ENCODE data around the gene CD82.

Gene CD82

GRCh38 chr11:44565211-44565952, at the start of gene CD82:
TSS of gene CD82 (plus strand) at chr11:44565663. CDS start at chr11:44594663, 29,000 bp downstream.
- DNase-seq (ENCODE audit: low spot score), result peak; percentile 99

GRCh38 chr11:44516688-44517507, 48.6 kb upstream of the CD82 start:
- no peak for DNase-seq (ENCODE audit: low spot score)

- no peak for DNase-seq (ENCODE audit: low spot score)
Measured at GRCh38 chr11:44517541-44517940, 47.9 kb upstream of the CD82 start.

GRCh38 chr11:44518968-44519550, 46.4 kb upstream of the CD82 start:
- DNase-seq (ENCODE audit: low spot score), result no peak

GRCh38 chr11:44519989-44520737, 45.3 kb upstream of the CD82 start:
- no peak for DNase-seq (ENCODE audit: low spot score)

GRCh38 chr11:44521148-44521547, 44.3 kb upstream of the CD82 start:
- no peak for DNase-seq (ENCODE audit: low spot score)

GRCh38 chr11:44522294-44522693, 43.2 kb upstream of the CD82 start:
- DNase-seq (ENCODE audit: low spot score), result no peak

GRCh38 chr11:44524346-44524745, 41.1 kb upstream of the CD82 start:
- no peak for DNase-seq (ENCODE audit: low spot score)

- no peak for DNase-seq (ENCODE audit: low spot score)
Measured at GRCh38 chr11:44524751-44525201, 40.7 kb upstream of the CD82 start.

GRCh38 chr11:44525473-44526252, 39.8 kb upstream of the CD82 start:
- no peak for DNase-seq (ENCODE audit: low spot score)

GRCh38 chr11:44526438-44526837, 39.0 kb upstream of the CD82 start:
- DNase-seq (ENCODE audit: low spot score), result no peak

GRCh38 chr11:44527476-44527875, 38.0 kb upstream of the CD82 start:
- no peak for DNase-seq (ENCODE audit: low spot score)

GRCh38 chr11:44528103-44528502, 37.4 kb upstream of the CD82 start:
- no peak for DNase-seq (ENCODE audit: low spot score)

- DNase-seq (ENCODE audit: low spot score), result no peak
Measured at GRCh38 chr11:44528581-44528980, 36.9 kb upstream of the CD82 start.

GRCh38 chr11:44529895-44530412, 35.5 kb upstream of the CD82 start:
- DNase-seq (ENCODE audit: low spot score), result no peak

GRCh38 chr11:44530413-44531115, 34.9 kb upstream of the CD82 start:
- no peak for DNase-seq (ENCODE audit: low spot score)

GRCh38 chr11:44531116-44531504, 34.4 kb upstream of the CD82 start:
- DNase-seq (ENCODE audit: low spot score), result no peak

GRCh38 chr11:44531636-44532035, 33.8 kb upstream of the CD82 start:
- no peak for DNase-seq (ENCODE audit: low spot score)

GRCh38 chr11:44532809-44533208, 32.7 kb upstream of the CD82 start:
- no peak for DNase-seq (ENCODE audit: low spot score)

GRCh38 chr11:44533921-44534711, 31.3 kb upstream of the CD82 start:
- no peak for DNase-seq (ENCODE audit: low spot score)
